GM13977 (cell line): ENCODE measurements around the gene KLHDC10.

Experiments used
- DNase-seq: peaks from one replicate; pipeline ENCODE4 v3.0.0; 2012; ENCODE audit warnings: low spot score
- CTCF ChIP-seq: IDR thresholded peaks from 2 replicates; pipeline ENCODE4 v1.5.1; 2012; ENCODE audit warnings: mild to moderate bottlenecking, control low read depth; ENCODE audit not compliant: insufficient read depth; ENCODE audit errors: extremely low read depth, missing control alignments
- in situ Hi-C: fragments of 300-500 bp; cut with MboI; formaldehyde crosslinking; loops from one replicate; pipeline ENCODE4 v1.12.0; 2022; ENCODE audit warnings: low sequenced_read_pairs, low pct_unique_long_range_greater_than_20kb, mixed read lengths, inconsistent platforms; ENCODE audit not compliant: unreplicated experiment

KLHDC10 gene

GRCh38 chr7:130141161-130141883, 71.0 kb downstream of the KLHDC10 start:
- in situ Hi-C loops: no loop called here
- peak; percentile 66 for DNase-seq
- TF ChIP-seq CTCF: peak; percentile 11

- TF ChIP-seq CTCF: no peak
- in situ Hi-C loops: no loop called here
- DNase-seq: no peak
Observed at GRCh38 chr7:130141884-130142653, 71.7 kb downstream of the KLHDC10 start.

GRCh38 chr7:130142654-130143333, 72.5 kb downstream of the KLHDC10 start:
- DNase-seq: no peak
- in situ Hi-C loops: no loop called here
- TF ChIP-seq CTCF: no peak

GRCh38 chr7:130143334-130143732, 73.0 kb downstream of the KLHDC10 start:
- DNase-seq: no peak
- in situ Hi-C loops: no loop called here

GRCh38 chr7:130143986-130144311, 73.6 kb downstream of the KLHDC10 start:
- in situ Hi-C loops: no loop called here
- TF ChIP-seq CTCF: no peak
- no peak for DNase-seq

More at GRCh38 chr7:130143334-130143732, 73.0 kb downstream of the KLHDC10 start:
- no peak for TF ChIP-seq CTCF

GRCh38 chr7:130144312-130145171, 74.2 kb downstream of the KLHDC10 start:
- TF ChIP-seq CTCF: no peak
- no peak for DNase-seq
- in situ Hi-C loops: no loop called here
